Fibroblast of the conjunctiva (primary cell): ENCODE results near the gene SCIN.

Experiments
- DNase-seq: peaks from one replicate; pipeline ENCODE4 v3.0.0-alpha.2; 2010; ENCODE audit warnings: low read depth

The SCIN gene

GRCh38 chr7:12567015-12567414, 3.5 kb upstream of the SCIN start:
- no peak for DNase-seq

DNA sequence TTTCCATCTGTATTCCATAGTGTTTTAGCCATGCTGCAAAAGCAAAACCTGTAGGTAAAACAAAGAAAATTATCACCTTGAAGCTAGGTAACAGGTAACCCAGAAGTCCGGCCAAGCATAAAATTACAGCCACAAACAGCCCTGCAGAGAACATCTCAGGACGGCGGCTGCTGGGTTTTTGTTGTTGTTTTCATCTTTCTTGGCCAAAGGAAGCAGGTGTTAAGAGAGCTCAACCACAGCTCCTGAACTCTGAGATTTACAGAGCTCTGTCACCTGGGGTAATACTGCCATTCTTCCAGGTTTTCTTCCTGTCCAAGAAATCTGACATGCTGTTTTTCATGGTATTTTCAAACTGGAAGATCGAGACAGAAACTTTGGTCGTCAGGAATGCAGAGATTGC, 847 bp upstream of the SCIN start:
- no peak for DNase-seq

DNA sequence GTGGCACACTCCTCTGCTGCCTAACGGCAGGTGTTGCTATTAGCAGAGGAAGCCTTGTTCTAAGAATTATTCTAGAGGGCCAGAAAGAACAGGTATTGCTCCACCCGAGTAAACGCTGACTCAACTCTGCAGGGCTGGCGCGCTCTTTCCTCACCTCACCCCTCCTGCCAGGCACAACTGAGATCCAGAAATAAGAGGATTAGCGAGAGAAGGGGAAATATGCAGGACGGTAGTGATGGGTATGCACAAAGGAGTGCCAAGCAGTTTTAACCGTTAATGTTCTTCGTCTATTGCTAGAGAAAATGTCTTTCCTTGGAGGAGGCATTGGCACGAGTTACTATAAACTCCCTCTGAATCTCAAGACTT, 369 bp upstream of the SCIN start:
- DNase-seq: no peak

GRCh38 chr7:12571691-12572090, 1.2 kb downstream of the SCIN start:
- no peak for DNase-seq

DNA sequence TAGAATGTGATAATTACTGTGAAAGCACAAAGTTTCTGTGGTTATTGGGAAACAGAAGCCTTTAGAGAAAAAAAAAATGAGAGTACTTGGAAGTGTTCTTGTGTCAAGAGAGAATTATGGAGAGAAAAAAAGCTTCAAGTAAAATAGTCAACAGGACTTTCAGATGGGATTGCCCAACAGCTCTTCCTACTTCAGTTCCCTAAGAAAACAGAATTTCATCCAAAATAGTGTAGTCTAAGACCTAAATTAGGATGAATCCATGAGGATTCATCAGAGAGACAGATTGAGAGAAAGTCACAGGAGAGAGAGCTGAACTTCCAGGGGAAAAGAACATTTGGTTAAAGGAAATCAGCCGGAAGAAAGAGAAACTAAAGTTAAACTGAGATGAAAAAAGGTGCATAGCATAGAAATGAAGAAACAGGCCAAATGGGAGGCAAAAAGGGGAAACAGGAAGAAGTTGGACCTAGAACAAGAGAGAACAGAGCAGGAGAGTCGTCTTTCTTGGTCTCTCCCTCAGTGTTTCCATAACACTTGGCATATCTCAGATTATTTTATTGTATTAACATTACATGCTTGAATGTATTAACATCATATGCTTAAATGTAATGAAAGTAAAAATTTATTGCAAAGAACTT, 2.5 kb downstream of the SCIN start:
- no peak for DNase-seq

DNA sequence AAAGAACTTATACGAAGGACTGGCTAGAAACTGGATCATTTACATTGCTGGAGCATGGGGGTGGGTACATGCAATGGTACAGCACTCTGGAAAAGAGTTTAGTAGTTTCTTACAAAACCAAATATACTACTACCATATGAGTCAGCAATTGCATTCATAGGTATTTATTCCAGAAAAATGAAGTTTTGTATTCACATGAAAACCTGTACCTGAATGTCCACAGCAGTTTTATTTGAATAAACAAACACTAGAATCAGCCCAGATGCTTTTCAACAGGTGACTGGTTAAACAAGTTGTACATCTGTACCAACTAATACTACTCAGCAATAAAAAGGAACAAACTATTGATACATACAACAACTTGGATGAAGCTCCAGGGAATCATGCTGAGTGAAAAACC, 3.4 kb downstream of the SCIN start:
- no peak for DNase-seq

GRCh38 chr7:12578930-12579640, 8.6 kb downstream of the SCIN start:
- no peak for DNase-seq

DNA sequence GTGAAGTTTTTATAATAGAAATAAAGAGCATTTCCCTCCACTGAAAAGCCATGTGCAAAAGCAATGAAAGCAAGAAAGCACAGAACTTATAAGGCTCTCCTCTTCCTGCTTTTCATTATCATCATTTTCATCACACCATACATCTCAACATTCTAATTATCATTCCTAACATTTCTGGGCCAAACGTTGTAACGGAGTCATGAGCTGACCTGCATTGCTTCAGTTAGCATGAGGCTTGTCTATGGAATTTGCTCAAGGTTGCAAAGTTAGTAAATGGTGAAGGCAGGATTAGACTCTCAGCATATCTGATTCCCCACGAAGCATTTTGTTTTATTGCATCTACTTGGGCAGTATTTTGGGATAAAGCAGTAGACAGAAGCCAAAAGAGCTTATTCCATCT, 11.4 kb downstream of the SCIN start:
- DNase-seq: no peak

GRCh38 chr7:12582362-12582761, 11.8 kb downstream of the SCIN start:
- DNase-seq: no peak

DNA sequence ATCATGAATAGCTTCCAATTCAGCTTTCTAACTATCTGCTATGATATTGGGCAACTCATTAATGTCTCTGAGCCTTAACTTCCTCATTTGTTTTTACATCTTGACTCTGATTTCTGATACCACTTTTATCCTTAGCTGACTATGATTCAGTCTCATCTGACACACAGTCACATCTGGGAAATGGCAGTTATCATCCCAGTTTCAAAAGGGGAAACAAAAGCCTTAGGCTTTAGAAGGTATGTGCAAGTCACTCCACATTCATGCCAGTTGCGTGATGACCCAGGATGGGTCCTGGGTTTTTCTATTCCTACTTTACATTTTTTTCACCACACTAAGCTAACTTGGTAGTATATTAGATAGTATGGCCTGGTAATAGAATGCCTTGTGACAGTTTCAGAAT, 12.7 kb downstream of the SCIN start:
- DNase-seq: no peak

DNA sequence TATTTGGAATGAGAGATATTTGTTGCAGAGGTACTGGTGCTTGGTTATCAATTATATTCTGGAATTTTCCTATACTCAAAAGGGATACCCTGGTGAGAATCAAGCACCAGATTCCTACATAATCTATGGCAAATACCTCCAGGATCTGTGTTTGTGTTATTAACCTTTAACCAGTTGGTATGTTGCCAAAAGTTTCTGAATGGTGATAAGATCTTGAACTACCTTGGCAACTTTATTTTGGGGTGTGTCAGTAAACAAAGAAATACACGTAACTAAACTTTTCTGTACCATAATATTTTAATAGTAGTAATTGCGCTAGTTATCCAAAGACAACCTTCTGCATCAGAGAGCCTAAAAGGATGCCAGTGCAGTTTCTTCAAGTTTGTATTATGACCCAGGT, 13.4 kb downstream of the SCIN start:
- DNase-seq: no peak

GRCh38 chr7:12584930-12585329, 14.4 kb downstream of the SCIN start:
- no peak for DNase-seq

- no peak for DNase-seq
These were observed 15.8 kb downstream of the SCIN start for GRCh38 chr7:12586271-12586670.

DNA sequence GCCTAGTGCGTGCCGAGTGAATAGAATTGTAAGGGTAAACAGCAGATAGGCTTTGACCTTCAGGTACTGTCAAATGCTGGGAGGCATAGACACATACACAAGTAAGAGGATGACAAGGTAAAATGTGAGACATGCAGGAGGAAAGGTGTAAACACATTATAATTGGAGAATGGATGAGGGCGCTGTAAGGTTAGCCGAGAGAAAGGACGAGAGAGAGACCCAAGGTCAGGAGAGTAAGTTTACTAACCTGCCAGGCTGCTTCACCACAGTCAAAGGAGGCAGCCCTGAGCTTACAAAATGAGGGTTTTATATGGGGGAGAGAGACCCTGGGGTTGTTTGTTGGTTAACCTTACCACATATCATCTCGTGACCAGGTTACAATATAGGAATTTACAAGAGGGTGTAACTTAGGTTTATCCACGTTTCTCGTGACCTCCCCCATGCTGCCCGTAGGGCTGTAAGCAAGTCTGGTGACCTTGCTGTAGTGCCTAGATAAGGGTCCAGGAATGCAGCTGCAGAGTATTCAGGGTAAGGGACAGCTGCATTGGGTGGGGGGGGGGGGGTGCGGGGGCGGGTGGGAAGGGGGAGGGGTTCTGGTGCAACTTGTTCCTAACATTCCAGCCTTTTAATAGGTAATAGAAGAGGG, 17.9 kb downstream of the SCIN start:
- DNase-seq: no peak

- no peak for DNase-seq
These were observed 20.0 kb downstream of the SCIN start for GRCh38 chr7:12590559-12590958.

GRCh38 chr7:12594122-12594897, 23.8 kb downstream of the SCIN start:
- DNase-seq: no peak

- no peak for DNase-seq
These were observed 24.6 kb downstream of the SCIN start for GRCh38 chr7:12595148-12595547.

DNA sequence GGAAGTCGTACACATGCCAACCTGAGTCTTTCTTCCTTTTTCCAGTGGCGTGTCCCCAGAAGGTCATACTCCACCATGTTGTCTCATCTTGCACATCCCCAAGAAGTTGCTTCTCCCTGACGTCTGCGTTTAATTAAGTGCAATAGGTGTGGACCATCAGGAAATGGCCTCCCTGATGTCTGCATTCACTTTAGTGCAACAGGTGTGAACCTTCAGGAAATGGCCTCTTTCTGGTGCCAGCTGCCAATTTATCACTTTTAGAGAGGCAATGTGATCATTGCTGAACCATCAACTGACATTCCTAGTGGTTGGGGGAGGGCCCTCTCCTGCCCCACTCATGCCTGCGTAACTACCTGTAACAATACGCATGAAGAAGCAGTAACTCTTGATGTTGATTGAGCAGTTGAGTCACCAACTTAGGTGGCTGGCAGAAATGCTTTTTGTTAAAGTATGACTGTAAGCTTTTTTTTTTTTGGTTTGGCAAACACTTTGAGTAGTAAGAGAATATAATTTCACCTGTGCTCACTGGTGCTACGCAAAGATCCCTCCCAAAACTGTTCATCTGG, 25.8 kb downstream of the SCIN start:
- DNase-seq: no peak

DNA sequence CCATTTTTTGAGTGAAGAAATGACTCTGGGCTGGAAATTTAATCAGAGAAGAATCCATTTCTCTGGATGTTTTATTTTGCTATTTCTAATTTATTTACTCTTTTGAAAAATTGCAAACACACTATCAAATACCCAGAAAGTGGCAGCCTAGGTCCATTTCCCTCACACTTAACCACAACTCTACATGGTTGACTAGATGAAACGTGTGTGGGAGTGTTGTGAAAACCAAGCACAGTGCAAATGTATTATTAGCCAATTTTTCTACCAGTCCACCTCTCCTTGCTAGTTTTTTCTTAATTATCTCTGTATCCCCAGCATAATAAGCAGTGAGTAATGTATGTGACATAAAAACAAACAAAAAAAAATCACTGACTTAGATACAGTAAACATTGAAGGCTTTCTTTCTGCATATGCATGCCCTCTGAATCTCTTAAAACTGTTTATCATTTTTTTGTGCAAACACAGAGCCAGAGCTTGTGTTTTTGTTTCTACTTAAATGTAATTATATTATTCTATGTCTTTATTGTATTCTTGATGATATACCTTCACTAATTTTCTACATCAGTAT, 30.9 kb downstream of the SCIN start:
- DNase-seq: no peak

DNA sequence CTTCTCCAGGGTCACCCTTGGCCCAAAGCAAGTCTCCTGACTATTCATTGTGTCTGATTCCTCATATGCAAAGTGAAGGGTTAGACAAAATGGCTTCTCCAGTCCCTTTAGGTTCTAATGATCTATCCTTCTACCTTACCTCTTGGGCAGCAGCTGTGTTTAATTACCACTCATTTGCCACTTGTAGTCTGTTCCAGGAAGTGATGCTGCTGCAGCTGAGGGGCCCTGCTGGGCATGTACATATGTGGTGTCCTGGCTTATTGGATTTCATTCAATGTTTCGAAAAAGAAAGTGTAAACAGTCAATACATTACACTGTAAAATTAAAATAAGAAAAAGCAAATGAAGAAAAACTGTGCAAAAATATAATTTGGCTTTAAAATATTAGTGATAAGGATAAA, 36.6 kb downstream of the SCIN start:
- no peak for DNase-seq

DNA sequence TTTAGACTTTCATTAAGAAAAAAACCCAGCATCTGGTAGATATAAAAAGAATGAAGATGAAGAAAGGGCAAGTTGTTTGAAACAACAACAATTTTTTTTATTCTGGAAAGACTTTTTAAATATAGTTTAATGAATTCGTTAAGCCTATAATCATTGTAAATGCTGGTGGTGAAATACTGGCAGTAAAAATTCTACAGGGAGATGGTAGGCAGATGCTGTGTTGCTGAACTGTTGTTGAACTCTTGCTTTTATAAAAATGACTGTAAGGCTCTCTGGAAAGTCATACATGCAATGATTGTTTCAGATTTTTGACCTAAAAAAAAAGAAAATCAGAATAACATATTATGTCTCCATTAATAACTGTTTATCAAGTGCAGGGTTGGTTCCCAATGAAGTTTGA, 39.0 kb downstream of the SCIN start:
- DNase-seq: no peak

DNA sequence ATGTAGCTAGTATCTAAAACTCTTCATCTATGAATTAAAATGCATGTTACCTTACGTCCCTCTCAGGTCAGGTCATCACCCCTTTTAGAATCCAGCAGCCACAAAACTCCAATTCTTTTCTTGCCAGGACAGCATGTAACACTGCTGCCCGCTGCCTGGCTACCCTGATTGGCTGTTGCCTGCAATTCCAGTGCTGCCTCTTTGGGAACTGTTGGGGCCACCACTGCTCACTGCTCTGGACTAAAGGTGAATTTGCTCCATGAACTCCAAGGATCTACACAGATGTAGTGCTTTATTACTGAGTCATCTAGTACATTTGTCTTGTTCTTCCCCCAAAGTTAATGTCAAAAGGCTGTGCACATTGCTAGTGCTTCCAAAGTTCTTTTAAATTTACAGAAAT, 40.4 kb downstream of the SCIN start:
- no peak for DNase-seq
